B cell (primary cell): ENCODE results near the gene PRCC.

ENCODE experiments used
- CTCF ChIP-seq: fragments of 200-600 bp; IDR thresholded peaks from one replicate; pipeline ENCODE4 v1.8.0; 2022; ENCODE audit warnings: antibody characterized with exemption, mild to moderate bottlenecking
- EZH2 ChIP-seq: IDR thresholded peaks from 2 replicates; pipeline ENCODE4 v1.6.1; 2012; ENCODE audit warnings: borderline replicate concordance, low read depth, mild to moderate bottlenecking, moderate library complexity, low read length; ENCODE audit not compliant: insufficient read depth, poor library complexity, severe bottlenecking

GRCh38 chr1:156844102-156844501 lies 76.8 kb downstream of the PRCC start:
- TF ChIP-seq CTCF: no peak
- no peak for TF ChIP-seq EZH2
